CD4-positive, alpha-beta T cell treated with Interleukin-6 for 4 hours (primary cell): ENCODE results near the gene TAF15.

Experiments used
- DNase-seq: peaks from one replicate; pipeline ENCODE4 v3.0.0-alpha.2; 2020; ENCODE audit warnings: mixed read lengths

Gene TAF15

GRCh38 chr17:35788477-35789368, 20.6 kb upstream of the TAF15 start:
- no peak for DNase-seq

- DNase-seq: no peak
Measured at GRCh38 chr17:35790841-35791240, 18.4 kb upstream of the TAF15 start.

- DNase-seq: no peak
Measured at GRCh38 chr17:35791681-35792350, 17.5 kb upstream of the TAF15 start.

GRCh38 chr17:35793257-35793656, 16.0 kb upstream of the TAF15 start:
- DNase-seq: no peak

- peak; percentile 65 for DNase-seq
Measured at GRCh38 chr17:35795007-35795870, 14.0 kb upstream of the TAF15 start, which contains the start of gene MMP28. Gene MMP28 (minus strand): TSS chr17:35795641. CDS start chr17:35795377, 264 bp downstream.

GRCh38 chr17:35795871-35796265, 13.4 kb upstream of the TAF15 start:
- DNase-seq: no peak

GRCh38 chr17:35796942-35797341, 12.3 kb upstream of the TAF15 start:
- DNase-seq: no peak

GRCh38 chr17:35797370-35797769, 11.9 kb upstream of the TAF15 start:
- DNase-seq: no peak

- no peak for DNase-seq
Measured at GRCh38 chr17:35797918-35798317, 11.4 kb upstream of the TAF15 start.

- DNase-seq: no peak
Measured at GRCh38 chr17:35799942-35800341, 9.3 kb upstream of the TAF15 start.

GRCh38 chr17:35801583-35802224, 7.6 kb upstream of the TAF15 start:
- DNase-seq: peak; percentile 64

GRCh38 chr17:35804658-35805192, 4.6 kb upstream of the TAF15 start:
- DNase-seq: peak; percentile 52

- DNase-seq: no peak
Measured at GRCh38 chr17:35807371-35808144, 1.7 kb upstream of the TAF15 start.

GRCh38 chr17:35808240-35808961, 883 bp upstream of the TAF15 start:
- no peak for DNase-seq

GRCh38 chr17:35809855-35810461, 674 bp downstream of the TAF15 start:
- DNase-seq: no peak

- no peak for DNase-seq
Measured at GRCh38 chr17:35811759-35812158, 2.5 kb downstream of the TAF15 start.

- DNase-seq: no peak
Measured at GRCh38 chr17:35812456-35812855, 3.2 kb downstream of the TAF15 start.

GRCh38 chr17:35816723-35817122, 7.4 kb downstream of the TAF15 start:
- DNase-seq: no peak

- DNase-seq: no peak
Measured at GRCh38 chr17:35817196-35817595, 7.9 kb downstream of the TAF15 start.

GRCh38 chr17:35819455-35819854, 10.2 kb downstream of the TAF15 start:
- DNase-seq: no peak
